COLO668 (cell line): ENCODE results near the gene BICDL1.
A peak's percentile ranks its signal among the peaks of the same experiment; 100 is the strongest.

Experiments
- DNase-seq: peaks from one replicate; lab custom pipeline; 2025; ENCODE audit not compliant: unreplicated experiment; lab: John Stamatoyannopoulos, UW

The BICDL1 gene

DNA sequence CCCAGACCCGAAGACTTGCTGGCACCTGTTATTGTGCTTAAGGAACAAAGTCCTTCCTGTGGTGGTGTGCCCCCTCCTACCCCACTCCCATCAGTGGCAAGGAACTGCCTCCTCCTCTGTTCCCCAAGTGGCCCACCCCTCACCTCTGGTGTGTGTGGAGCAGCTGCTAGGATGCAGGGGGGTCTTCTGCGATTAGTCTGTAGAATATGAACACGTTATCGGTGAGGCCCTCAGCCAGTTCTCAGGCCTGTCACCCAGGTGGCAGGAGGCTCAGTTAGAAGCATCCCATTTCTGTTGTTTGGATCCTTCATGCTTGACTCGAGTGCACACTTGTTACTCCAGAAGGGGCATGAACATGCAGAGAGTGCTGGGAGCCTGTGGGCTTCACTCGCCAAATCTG is 88.2 kb downstream of the BICDL1 start:
- no peak for DNase-seq

DNA sequence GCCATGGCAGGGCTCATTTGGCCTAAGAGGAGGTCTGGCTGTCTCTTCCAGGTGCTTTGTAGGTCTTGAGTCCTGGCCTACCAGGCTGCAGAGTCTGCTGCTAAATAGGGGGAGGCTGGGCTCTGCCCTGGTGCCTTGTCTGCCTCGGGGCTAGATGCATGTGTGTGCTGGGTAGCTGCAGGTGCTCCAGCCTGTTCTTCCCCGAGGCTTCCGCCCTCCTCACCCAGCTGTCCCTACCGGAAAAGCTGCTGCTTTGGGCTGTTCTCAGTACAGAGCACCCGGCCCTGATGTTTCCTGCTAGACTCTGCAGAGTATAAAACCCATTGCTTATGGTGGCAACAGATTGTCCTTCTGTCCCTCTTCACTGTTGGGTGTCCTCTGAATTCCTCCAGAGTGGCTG is 89.8 kb downstream of the BICDL1 start:
- no peak for DNase-seq

DNA sequence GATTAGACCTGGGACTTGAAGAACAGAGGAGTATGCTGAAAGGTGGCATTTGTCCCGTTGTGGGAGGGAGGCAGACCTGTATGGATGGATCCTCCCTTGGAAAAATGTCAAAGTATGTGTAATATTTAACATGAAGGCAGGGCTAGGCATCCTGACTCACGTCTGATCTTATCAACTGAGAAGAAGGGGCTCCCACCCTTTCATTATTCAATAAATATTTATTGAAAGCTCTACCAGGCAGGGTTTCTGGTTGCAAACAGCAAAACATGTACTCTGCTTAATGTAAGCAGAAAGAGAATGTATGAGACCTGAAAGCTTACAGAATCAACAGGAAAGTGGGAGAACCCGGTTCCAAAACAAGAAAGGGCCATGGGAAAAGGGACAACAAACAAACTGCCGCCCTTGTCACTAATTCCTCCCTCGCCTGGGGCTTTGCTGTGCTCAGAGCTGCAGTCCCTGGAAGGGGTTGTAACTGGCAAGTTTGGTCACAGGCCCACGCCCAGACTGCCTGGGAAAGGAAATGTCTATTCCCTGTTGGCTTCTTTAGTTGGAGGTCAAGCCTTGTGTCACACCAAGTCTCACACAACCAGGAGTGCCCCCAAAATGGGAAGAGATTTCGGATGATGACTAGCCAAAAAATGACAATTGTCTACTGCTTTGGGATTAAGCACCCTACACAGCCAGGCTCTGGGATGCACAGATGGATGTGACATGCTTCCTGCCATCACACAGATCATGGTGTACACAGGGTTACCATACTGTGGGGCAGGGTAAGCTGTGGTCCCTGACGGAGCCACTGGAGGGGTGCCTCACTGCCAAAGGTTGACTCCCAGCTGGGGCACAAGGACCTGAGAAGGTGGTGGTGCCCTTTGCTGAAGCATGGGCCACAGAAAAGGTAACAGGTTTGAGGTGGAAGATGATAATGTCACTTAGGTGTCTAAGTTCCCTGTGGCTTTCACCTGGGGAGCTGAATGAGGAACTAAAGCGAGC is 90.7 kb downstream of the BICDL1 start:
- DNase-seq, result no peak

- DNase-seq, result no peak
Observed at GRCh38 chr12:120081641-120082040, 92.6 kb downstream of the BICDL1 start.

- DNase-seq, result no peak
Observed at GRCh38 chr12:120085920-120086645, 97.0 kb downstream of the BICDL1 start.

DNA sequence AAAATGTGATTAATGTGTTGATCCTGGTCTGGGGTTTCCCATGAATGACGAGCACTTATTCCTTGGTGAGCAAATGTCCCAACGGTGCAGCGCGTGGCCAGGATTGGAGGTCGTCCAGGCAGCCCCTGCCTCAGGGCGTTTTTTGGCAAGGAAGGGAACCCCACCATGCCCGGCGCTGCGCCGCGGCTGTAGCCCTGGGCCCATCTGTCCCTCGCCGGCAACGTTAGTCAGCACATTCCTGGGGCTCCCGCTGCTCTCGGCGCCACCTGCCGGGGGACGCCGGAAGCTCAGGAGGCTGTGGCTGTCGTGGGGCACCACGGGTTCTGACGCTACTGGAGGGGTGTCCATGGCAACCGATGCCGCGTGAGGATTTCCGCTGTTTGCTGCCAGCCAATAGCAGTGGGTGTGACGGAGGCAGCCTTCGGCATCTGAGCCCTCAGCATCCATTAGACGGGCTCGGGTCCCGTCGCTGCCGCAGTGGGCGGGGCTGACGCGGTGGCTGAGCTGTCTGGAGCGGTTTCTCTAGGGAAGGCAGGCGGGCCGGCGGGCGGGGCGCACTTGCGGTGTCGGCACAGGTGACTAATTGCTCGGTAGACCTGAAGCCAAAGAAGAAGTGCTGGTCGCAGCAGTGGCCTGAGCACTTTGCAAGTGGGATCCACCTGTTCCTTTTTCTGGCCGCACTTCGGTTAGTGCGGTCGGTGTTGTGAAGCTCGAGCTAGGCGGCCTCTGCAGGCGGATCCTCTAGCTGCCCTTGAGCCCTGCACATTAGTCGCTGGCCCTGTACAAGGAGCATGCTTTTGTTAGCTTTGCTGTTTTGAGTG is 98.0 kb downstream of the BICDL1 start:
- DNase-seq, result peak; percentile 99

- no peak for DNase-seq
Observed at GRCh38 chr12:120089105-120089504, 100.1 kb downstream of the BICDL1 start.

DNA sequence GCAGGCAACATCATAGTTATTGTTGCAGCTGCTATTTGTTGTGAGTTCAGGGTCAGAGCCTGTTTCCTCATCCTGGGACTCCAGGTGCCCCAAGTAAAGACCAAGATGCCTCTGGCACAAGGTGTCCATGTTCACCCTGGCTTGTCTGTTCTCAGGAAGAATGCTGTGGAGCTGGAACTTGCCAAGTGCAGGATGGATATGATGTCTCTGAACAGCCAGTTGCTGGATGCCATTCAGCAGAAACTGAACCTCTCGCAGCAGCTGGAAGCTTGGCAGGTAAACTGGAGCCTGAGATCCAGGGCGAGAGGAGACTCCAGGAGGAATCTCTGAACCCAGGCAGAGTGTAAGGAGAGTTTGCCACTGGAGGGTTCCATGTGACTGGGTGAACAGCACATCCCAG is 100.8 kb downstream of the BICDL1 start:
- no peak for DNase-seq

DNA sequence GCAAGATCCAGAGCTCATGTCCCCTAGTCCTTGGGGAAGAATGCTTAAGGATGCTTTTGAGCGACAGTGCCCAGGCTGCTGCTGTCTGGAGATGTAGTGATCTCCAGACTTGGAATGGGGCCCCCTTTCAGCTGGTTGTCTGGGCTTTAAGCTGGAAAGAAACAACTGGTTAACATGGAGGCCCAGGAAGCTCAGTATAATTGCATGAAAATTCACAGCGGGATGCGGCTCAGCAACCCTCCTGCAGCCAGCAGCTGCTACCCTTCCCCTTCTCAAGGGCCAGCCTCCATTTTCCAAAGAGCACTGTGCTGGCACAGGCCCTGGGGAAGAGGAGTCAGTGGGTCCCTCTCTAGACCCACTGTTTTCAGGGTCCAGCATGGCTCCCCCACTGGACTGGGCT is 101.2 kb downstream of the BICDL1 start:
- DNase-seq, result no peak

GRCh38 chr12:120090626-120091295 is 101.7 kb downstream of the BICDL1 start:
- DNase-seq, result no peak

DNA sequence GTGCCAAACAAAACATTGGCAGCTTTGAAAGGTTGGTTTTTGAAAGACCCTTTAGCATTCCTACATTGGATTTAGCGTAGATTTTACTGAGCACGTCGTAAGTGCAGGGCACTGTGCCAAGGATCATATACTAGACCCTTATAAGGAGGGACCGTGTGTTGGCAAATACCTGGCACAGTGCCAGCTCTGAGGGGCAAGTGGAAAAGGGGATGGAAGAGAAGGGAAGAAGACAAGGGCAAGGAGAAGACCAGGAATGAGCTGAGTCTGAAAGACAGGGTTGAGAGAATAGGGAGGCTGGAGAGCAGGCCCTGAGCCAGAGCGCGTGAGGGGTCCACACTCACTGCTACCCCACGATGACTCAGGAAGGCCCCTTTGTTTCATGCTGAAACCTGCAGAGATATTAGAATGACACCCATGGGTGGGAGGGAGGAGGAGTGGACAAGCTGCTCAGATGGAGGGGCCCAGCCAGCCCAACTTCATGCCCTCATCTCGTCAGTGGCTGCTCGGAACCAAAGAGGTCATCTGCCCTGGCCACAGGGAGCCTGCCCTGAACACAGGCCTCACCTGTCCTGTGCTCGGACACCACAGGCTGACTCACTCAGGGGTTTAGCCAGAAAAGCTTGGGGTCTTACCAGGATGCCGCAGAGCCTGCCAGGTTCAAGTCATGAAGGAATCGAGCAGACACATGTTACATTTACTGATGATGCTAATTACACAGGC is 102.5 kb downstream of the BICDL1 start:
- DNase-seq, result no peak

DNA sequence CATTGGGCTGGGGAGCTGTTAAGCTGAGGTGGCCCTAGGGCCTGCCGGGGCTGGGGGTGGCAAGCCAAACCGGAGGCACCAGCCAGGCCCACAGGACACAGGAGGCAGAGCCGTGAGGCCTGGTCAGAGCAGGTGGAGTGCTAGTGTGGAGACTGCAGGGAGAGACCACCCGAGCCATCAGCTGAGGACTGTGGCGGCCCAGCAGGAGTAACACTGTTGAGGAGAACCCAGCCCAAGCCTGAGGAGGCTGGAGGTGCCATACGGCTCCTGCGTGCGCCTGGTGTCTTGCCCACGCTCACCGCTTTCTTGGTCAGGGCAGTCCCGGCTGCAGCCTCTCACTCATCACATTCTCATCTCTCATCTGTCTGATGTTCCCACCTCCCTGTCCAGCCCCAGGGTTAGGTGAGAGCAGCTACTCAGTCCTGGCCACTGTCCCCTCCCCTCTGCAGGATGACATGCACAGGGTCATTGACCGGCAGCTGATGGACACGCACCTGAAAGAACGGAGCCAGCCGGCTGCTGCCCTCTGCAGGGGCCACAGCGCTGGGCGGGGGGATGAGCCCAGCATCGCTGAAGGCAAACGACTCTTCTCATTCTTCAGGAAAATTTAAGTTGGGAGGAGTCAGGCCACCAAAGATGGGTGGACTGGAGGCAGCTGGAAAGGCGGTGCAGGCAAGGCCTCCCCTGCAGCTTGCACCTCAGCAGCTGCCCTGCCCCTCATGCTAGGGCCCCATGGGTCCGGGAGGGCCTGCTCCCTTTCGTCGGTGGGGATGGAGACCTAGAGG is 103.7 kb downstream of the BICDL1 start:
- DNase-seq, result no peak

DNA sequence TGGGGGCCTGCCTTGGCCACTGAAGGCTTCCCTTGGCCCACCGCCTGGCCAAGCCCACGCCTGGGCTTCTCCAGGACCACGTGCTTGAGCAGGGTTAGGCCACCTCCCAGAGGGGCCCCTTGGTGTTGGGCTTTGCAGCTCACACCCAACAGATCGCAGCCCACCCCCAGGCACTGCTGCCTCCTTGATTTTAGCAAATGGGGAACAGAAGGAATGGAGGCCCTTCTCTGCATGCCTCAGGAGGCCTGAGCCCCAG is 104.2 kb downstream of the BICDL1 start:
- DNase-seq, result no peak

GRCh38 chr12:120093592-120094355 is 104.7 kb downstream of the BICDL1 start:
- peak; percentile 53 for DNase-seq

- no peak for DNase-seq
Observed at GRCh38 chr12:120094485-120094884, 105.4 kb downstream of the BICDL1 start.

- DNase-seq, result no peak
Observed at GRCh38 chr12:120095331-120095730, 106.3 kb downstream of the BICDL1 start.

DNA sequence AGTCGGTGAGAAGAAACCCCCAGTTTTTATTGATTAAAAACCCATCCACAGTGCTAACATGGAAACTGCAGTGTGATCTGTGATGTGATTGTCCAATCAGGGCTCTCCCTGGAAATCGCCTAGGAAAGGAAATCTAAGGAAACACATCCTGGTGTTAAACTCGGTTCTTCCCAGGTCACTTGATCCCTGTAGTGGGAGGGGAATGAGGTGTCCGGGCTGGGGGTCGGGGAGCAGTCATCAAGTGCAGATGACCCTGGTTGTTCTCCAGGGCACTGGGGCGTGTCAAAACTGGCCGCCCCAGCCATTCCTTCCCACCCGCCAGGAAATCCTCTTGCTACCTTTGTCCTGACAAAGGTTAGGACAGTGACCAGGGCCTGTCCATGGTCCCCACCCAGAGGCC is 106.7 kb downstream of the BICDL1 start:
- no peak for DNase-seq

DNA sequence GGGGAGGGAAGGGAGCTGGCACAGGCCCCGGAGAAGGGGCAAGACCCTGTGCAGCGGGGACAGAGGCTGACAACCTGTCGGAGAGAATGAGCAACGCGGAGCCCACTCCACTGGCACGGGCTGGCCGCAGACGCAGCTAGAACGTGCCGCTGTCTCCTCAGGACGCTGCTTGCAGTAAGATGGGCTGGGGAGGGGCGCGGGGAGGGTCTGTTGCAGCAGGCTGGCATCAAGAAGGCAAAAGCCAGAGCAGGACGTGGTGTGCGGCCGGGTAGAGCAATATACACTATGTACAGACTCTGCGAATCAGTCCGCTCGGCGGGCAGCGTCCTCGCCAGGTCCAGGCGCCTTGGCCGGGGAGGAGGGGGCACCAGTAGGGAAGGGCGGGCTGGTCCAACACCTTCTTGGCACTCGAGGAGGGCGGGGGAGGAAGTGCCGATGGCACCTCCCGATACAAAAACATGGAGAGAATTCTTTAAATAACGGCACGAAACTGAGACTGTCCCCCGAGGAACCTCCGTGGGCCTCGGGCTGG is 107.7 kb downstream of the BICDL1 start:
- DNase-seq, result no peak
